NCI-H1436 (cell line): ENCODE results near the gene KRTAP5-2.
"Not testable (repeated sequence)": the region's sequence is repeated elsewhere in the genome, so short reads cannot be mapped to it uniquely, and the experiment has no call there.

ENCODE experiments used
- DNase-seq: peaks from one replicate; lab custom pipeline; 2025; lab: John Stamatoyannopoulos, UW

The KRTAP5-2 gene

GRCh38 chr11:1589996-1590395 is 8.1 kb downstream of the KRTAP5-2 start:
- no peak for DNase-seq

- not testable (repeated sequence) for DNase-seq
Measured at GRCh38 chr11:1589191-1589963, 8.7 kb downstream of the KRTAP5-2 start.

DNA sequence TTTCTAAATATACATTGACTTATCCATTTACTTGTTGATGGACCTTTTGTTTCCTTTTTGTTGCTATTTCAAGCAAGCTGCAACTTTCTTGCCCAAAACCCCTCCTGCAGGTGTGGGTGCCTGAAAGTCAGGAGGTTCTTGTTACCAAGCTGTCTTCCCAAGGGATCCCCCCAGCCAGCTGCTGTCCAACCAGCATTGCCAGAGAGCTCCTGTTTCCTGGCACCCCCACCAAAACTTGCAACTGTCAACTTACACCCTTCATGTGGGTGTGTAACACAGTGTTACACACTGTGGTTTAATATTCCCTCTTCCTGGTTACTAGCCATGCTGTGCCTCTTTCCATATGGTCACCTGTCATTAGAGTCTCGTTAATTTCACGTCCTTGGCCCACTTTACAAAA is 11.4 kb downstream of the KRTAP5-2 start:
- DNase-seq, result no peak

GRCh38 chr11:1584661-1585370 is 13.3 kb downstream of the KRTAP5-2 start, which contains the start of gene KRTAP5-1:
KRTAP5-1 (minus strand) TSS chr11:1585283; CDS start chr11:1585249, 34 bp downstream.
- DNase-seq, result not testable (repeated sequence)

- DNase-seq, result not testable (repeated sequence)
Measured at GRCh38 chr11:1582909-1583308, 15.2 kb downstream of the KRTAP5-2 start.

DNA sequence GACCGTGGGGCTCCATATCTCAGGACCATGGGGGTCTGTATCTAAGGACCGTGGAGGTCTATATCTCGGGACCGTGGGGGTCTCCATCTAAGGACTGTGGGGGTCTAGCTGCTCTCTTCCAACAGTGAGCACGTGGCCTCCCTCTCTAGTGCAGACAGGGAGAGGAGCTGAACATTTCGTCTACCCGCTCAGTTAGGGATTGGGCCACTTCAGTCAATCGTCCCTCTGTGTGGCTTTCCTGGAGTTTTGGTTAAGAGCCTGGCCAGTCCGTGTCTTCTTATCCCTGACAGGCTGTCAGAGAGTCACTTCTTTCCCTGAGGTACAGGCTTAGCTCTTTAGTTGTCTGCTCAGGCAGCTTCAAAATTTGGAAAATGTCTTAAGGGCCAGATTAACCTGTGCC is 16.1 kb downstream of the KRTAP5-2 start:
- no peak for DNase-seq

GRCh38 chr11:1576825-1577224 is 21.3 kb downstream of the KRTAP5-2 start:
- DNase-seq, result no peak

DNA sequence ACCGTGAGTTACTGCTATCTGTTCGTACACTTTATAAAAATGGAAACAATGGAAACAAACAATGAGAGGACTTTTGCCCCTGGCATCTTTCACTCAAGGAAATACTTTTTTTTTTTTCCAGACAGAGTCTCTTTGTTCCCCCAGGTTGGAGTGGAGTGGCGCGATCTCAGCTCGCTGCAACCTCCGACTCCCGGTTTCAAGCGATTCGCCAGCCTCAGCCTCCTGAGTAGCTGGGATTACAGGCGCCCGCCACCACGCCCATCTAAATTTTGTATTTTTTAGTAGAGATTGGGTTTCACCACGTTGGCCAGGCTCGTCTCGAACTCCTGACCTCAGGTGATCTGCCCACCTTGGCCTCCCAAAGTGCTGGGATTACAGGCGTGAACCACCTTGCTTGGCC is 22.3 kb downstream of the KRTAP5-2 start:
- DNase-seq, result not testable (repeated sequence)

DNA sequence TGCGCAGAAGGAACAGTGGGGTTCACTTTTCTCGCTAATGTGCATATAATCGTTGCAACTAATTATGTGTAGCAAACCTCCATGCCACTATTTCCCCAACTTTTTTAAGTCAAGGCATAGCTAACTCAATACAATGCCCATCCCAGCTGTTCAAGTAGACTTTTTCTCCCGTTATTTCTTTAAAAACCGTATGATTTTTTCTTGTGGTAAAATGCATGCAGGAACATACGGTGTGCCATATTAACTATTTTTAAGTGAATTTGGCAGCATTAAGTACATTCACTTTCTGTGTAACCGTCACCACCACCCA is 23.2 kb downstream of the KRTAP5-2 start:
- no peak for DNase-seq

GRCh38 chr11:1574238-1574932 is 23.7 kb downstream of the KRTAP5-2 start:
- peak; percentile 88 for DNase-seq

GRCh38 chr11:1573903-1574237 is 24.2 kb downstream of the KRTAP5-2 start:
- no peak for DNase-seq

- DNase-seq, result no peak
Measured at GRCh38 chr11:1573077-1573902, 24.8 kb downstream of the KRTAP5-2 start.

DNA sequence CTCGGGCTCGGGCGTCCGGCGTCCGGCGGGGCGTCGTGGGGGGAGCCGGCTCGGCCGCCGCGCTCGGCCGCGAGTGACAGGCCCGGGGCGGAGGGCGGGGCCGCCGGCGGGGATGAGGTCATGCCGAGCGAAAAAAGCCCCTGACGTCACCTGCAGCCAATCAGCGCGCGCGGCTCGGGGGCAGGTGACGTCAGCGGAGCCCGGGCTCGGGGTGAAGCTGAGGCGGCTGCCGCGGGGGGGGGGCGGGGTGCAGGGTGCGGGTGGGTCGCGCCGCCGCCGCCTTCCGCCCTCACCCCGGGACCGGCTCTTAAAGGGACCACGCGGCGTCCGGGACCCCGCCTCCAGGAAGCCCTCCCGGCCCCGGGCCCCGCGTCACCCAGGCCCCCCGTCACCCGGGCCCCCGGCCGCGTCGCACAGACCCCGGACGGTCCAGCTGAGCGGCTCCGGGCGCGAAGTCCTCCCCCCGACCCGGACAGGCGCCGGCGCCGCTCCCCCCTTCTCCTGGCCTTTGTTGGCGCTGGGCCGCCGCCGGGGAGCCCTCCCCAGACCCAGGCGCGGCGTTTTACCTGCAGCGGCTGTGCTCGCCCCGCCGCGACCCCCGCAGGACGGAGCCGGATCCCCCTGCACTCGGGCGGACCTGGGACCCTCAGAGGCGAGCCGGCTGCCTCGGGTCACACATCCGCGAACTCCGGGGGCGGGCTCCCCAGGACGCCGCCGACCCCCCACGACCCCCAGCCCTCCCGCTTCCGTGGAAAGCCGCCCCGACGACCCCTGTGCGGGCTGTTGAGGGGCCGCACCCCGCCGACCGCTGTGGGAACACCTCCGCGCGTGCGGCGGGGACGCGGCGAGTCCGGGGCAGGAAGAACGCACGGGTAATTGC is 25.7 kb downstream of the KRTAP5-2 start, which contains the start of gene DUSP8:
Gene DUSP8 (minus strand): TSS at position 75 of the 880 bp plus-strand sequence. CDS start 6,445 bp downstream, outside the sequence.
- DNase-seq, result peak; percentile 89

GRCh38 chr11:1571760-1572196 is 26.3 kb downstream of the KRTAP5-2 start:
- DNase-seq, result no peak

DNA sequence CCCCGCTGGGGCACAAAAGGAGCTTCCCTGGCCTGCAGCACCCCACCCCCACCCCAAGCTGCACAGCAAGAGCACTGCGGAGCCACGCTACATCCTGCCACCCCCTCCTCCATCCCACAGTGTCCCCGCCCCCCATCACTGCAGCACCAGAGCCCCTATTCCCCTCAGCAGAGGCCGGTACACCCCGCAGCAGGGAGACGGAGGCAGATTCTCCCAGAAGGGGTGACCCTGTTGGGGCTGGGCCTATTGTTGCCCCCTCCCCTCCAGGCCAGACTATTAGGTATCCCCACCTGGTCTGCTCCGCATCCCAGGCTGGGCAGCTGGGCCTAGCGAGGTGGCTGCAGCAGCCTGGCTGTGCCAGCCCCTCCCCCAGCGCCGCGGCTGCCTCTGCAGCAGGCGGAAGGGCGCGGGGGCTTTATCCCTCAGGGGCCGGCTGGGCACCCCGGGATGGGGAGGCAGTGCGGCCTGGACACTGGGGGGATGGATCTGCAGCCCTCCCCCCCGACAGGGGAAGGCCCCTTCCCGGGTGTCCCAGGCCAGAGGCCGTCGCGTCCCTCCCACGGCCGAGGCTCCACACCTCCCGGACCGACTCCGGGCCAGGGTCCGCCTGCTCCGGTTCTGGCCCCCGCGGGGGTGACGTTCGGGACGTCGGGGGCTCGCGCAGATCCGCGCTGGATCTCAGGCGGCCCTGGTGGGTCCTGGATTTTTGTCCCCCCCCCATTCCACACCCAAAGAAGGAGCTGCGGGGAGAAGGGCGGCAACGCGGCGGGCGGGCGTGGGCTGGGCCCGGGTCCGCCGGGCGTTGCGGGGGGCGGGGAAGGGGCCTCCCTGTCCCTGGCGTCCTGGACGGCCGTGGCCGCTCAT is 27.0 kb downstream of the KRTAP5-2 start:
- no peak for DNase-seq

DNA sequence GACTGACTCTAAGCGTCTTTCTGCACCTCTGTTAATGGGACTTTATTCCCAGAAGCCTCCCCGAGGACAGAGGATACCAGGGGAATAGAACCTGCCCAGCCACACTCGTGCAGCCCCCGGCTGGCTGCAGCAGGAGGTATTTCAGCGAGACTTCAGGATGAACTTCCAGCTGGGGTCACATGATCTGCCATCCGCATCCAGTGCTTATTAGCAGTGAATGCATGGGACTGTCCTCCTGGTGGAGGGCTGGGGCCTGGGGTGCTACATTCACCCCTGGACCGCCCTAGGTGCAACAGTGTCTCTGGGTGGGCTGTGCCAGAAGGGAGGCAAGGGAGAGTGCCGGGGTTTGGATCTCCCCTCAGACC is 27.6 kb downstream of the KRTAP5-2 start:
- DNase-seq, result no peak

DNA sequence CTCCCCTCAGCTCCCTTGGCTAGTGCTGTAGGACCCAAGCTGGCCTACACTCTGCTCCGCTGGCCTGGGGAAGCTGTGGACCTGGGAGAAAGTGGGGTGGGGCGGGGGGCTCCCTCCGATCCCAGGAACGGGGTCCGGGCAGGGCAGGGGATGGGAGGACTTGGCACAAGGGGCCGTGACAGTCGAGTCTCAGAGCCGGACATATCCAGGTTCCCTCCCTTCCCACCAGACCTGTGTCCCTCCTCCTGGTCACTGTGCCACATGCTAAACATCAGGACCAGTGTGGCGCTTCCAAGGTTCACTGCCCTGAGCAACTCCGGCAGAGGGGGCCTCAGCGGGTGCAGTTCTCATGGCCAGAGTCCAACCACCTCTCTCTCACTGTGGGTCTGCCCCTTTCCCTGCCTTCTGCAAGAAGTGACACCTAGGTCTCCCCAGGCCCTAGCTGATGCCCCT is 28.1 kb downstream of the KRTAP5-2 start:
- no peak for DNase-seq

DNA sequence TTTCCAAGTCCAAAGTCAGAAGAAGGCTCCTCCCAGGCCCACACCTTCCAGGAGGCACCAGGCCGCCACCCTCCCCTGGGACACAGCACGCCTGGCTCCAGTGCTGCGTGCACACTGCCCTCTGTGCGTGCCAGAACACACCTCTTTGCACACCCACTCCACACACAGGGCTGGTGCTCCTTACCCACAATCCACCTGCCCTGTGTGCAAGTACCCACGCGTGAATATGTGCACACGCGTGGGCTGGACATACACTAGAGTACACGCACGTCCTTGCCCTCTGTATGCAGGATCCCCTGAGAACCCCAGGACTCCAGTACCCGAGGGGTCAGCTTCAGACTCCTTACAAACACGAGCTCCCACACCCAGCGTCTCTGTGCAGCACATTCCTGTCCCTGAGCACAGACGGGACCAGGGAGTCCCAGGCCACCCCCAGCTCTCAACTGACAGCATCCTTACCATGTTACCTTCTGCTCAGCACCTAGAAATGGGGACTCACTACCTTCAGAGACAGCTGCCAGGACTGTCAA is 28.8 kb downstream of the KRTAP5-2 start:
- DNase-seq, result no peak

GRCh38 chr11:1568441-1568911 is 29.6 kb downstream of the KRTAP5-2 start:
- DNase-seq, result peak; percentile 66

DNA sequence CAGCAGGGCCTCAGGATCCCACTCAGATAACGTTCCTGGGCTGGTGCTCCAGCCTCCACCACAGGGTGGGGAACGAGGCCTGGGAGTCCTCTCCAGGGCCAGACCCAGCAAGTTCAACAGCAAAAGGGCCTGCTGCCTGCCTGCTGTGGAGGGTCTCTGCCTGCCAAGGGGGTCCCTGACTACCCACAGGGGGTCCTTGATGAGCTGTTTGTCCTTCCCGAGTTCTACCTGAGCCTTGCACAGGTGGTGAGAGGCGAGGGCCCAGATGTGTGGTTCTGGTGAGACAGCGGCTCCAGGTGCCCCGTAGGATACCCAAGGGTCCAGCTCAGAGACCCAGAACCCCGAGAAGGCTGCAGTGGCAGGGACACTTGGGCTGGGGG is 30.4 kb downstream of the KRTAP5-2 start:
- no peak for DNase-seq
